ENCODE results near the gene TFAP2C.
A peak's percentile ranks its signal among the peaks of the same experiment; 100 is the strongest.
"Not testable (repeated sequence)": the region's sequence is repeated elsewhere in the genome, so short reads cannot be mapped to it uniquely, and the experiment has no call there.

The TFAP2C gene

GRCh38 chr20:56617489-56617888 lies 11.6 kb upstream of the TFAP2C start:
- no peak overlapping the region for H3K4me3 ChIP-seq (replicated peaks; ENCODE audit: low read depth, low read length)
- TF ChIP-seq CTCF (IDR thresholded peaks at IDR 0.05; ENCODE audit: insufficient read depth, low read length, poor library complexity, severe bottlenecking): no peak
- no peaks in the 10 kb centered on the region for H3K27me3 ChIP-seq (replicated peaks; ENCODE audit: control insufficient read depth, insufficient read depth, low read length)
- no peaks in the 10 kb centered on the region for H3K36me3 ChIP-seq (ENCODE audit: control insufficient read depth, insufficient read depth, low read length)
- no peak for DNase-seq (ENCODE audit: extremely low read depth, insufficient read length)

DNA sequence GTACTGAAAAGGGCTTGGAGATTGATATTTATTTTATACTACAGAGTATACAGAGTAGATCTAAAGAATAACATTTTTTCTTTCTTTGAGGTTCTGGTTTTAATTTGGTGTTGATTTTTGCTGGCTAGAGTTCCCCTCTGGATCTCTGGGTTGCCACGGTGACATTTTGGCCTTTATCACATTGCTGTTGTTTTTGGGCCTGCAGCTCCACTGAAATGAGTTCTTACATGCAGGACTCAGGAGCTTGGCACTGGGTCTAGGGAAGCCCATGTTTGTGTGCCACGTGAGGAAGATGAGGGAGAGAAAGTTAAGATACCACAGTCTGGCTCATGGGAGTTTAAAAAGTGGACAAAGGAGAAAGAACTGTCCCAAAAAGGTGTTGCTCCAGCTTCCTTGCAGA lies 7.4 kb upstream of the TFAP2C start:
- Histone ChIP-seq H3K36me3 (ENCODE audit: control insufficient read depth, insufficient read depth, low read length) (no peaks in the 10 kb centered on the region), H3K27me3 (replicated peaks; ENCODE audit: control insufficient read depth, insufficient read depth, low read length) (no peaks in the 10 kb centered on the region)
- DNase-seq (ENCODE audit: extremely low read depth, insufficient read length): no peak

DNA sequence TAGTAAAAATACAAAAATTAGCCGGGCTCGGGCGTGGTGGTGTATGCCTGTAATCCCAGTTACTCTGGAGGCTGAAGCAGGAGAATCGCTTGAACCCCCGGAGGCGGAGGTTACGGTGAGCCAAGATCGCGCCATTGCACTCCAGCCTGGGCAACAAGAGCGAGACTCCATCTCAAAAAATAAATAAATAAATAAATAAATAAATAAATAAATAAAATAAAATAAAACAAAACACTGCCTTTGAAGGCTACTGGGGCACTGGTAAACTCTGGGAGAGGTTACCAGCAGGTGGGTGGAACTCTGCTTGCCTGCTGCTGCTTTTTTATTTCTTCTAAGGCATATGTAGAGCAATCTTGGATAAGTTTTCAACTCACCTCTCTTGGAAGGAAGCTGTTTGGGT lies 5.2 kb upstream of the TFAP2C start:
- DNase-seq (ENCODE audit: extremely low read depth, insufficient read length); H3K27me3 ChIP-seq (replicated peaks; ENCODE audit: control insufficient read depth, insufficient read depth, low read length); H3K36me3 ChIP-seq (ENCODE audit: control insufficient read depth, insufficient read depth, low read length); H3K4me3 ChIP-seq (replicated peaks; ENCODE audit: low read depth, low read length): not testable (repeated sequence)

More for the DNA sequence above, 7.4 kb upstream of the TFAP2C start:
- H3K4me3 ChIP-seq (replicated peaks; ENCODE audit: low read depth, low read length): no peak overlapping the region
- no peak for TF ChIP-seq CTCF (IDR thresholded peaks at IDR 0.05; ENCODE audit: insufficient read depth, low read length, poor library complexity, severe bottlenecking)

DNA sequence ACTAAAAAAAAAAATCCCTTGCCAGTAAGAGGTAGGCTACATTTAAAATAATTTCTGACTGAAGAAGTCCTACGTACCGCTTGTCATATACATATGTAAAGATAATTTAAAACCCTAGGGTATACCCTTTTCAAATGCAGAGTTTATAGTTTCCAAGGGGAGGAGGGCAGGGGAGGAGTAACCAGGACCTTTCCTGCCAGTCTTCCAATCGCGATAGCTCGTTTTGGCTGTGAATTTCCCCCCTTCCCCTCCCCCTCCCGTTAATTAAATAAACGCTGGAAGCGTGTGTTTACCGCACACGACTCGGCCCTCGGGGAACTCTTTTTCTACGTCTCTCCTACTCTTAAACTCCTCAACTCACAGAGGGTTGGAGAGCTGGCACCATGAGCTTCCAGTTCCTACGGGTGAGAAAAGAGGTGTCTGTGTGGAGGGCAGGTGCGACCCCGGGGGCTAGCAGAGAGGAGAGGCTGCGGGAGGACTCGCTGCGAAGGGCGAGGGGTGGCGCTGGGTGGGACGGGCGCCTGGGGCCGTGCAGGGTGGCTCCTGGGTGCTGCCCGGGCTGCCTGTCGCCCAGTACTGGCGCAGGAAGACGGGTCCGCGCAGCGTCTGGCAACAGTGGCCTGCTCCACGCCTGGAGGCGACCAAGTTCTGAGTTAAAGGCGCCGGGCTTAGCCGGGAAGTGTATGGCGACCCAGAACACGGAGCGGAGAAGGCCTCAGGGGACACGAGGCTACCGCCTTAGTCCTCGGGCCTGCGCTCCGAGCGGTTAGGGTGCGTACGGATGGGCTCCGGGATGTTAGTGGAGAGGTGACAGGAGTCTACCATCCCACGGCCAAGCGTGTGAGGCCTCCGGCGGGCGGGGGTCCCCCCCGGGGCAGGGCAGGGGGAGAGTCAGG lies 4.1 kb upstream of the TFAP2C start:
- TF ChIP-seq CTCF (IDR thresholded peaks at IDR 0.05; ENCODE audit: insufficient read depth, low read length, poor library complexity, severe bottlenecking): no peak

GRCh38 chr20:56625837-56626236 lies 3.3 kb upstream of the TFAP2C start:
- Histone ChIP-seq H3K36me3 (ENCODE audit: control insufficient read depth, insufficient read depth, low read length) (no peaks in the 10 kb centered on the region), H3K4me3 (replicated peaks; ENCODE audit: low read depth, low read length) (no peak overlapping the region), H3K27me3 (replicated peaks; ENCODE audit: control insufficient read depth, insufficient read depth, low read length) (no peaks in the 10 kb centered on the region; the same call in 1 of the 2 replicates)
- no peak for DNase-seq (ENCODE audit: extremely low read depth, insufficient read length)
- no peak for TF ChIP-seq CTCF (IDR thresholded peaks at IDR 0.05; ENCODE audit: insufficient read depth, low read length, poor library complexity, severe bottlenecking)

More for the DNA sequence above, 4.1 kb upstream of the TFAP2C start:
- DNase-seq (ENCODE audit: extremely low read depth, insufficient read length): peak; percentile 11
- no peaks in the 10 kb centered on the region for H3K36me3 ChIP-seq (ENCODE audit: control insufficient read depth, insufficient read depth, low read length)
- H3K27me3 ChIP-seq (replicated peaks; ENCODE audit: control insufficient read depth, insufficient read depth, low read length): no peaks in the 10 kb centered on the region; the same call in 1 of the 2 replicates
- H3K4me3 ChIP-seq (replicated peaks; ENCODE audit: low read depth, low read length): no peak overlapping the region

DNA sequence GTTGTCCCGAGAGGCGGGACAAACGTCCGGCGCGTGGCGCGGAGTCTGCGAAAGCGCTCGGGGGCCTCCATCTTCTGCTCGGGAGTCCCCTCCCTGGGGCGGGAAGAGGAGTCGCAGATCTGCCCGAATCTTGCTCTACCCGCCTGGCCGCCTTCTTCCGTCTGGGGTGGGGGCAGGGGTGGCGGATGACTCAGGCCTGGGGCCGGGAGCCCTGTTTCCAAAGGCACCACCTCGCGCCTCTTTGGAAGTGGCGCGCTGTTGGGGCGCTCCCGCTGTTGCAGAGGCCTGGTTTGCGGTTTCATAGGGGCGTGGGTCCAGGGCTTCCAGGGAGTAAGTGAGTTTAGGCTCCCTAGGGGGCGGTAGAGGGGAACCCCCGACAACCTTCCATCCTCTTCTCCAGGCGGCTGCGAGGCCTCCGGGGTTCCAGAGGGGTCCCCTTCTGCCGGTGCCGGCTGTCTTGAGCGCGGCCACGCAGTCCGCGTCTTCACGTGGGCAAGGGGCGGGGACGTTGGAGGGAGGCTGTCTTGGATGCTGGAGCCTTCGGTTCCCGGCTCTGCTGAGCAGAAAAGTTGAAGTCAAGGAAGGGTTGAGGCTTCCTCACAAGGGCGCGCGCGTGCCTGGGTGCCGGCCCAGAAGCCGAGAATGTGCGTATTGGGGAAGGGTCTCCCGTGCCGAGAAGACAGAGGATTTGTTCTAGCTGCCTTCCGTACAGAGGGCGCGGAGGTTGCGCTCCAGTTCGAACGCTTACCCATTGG lies 2.6 kb upstream of the TFAP2C start:
- TF ChIP-seq CTCF (IDR thresholded peaks at IDR 0.05; ENCODE audit: insufficient read depth, low read length, poor library complexity, severe bottlenecking): no peak
- H3K36me3 ChIP-seq (ENCODE audit: control insufficient read depth, insufficient read depth, low read length): no peaks in the 10 kb centered on the region
- H3K27me3 ChIP-seq (replicated peaks; ENCODE audit: control insufficient read depth, insufficient read depth, low read length): no peaks in the 10 kb centered on the region; the same call in 1 of the 2 replicates
- H3K4me3 ChIP-seq (replicated peaks; ENCODE audit: low read depth, low read length): no peak overlapping the region
- peak; percentile 12 for DNase-seq (ENCODE audit: extremely low read depth, insufficient read length)

Measured in GM06990 (cell line).